IMR-90 (cell line): Measurements from ENCODE around the gene SLC35F6. TPM values are rescaled to one million over a fixed set of nuclear protein-coding genes. Genes with fewer than 3 reads are reported as not detected.

Experiments used
- ATAC-seq: fragments of 200-7000 bp; cut with Tn5 transposase; 2 replicates; pipeline ENCODE4 v1.9.1; 2020; ENCODE audit warnings: low read depth, mild to moderate bottlenecking, moderate library complexity
- BruUV-seq: library from RNA; stranded (reverse); fragments of 400-500 nt; replicated peaks from 2 replicates; lab custom pipeline; 2021; lab: Mats Ljungman, UMichigan
- CTCF ChIA-PET: fragments of 300-600 bp; formaldehyde crosslinking; extraction: SDS; loops from one replicate; lab custom pipeline; 2021; ENCODE audit warnings: antibody characterized with exemption; lab: Yijun Ruan, JAX
- POLR2A ChIA-PET: fragments of 300-600 bp; sonication (Branson Sonifier 250); formaldehyde crosslinking; loops from one replicate; lab custom pipeline; 2022; ENCODE audit warnings: antibody characterized with exemption; ENCODE audit not compliant: unreplicated experiment; lab: Charles Lee
- DNase-seq: peaks from one replicate; pipeline ENCODE4 v3.0.0; 2013
- H2AFZ ChIP-seq: replicated peaks from 2 replicates; pipeline ENCODE3; 2013; ENCODE audit warnings: low read length, mild to moderate bottlenecking; ENCODE audit not compliant: poor library complexity
- H2AK5ac ChIP-seq: 2 replicates; pipeline ENCODE4 v1.6.1; 2013; ENCODE audit warnings: low read depth, low read length, inconsistent platforms
- H2AK9ac ChIP-seq: replicated peaks from 2 replicates; pipeline ENCODE3; 2013; ENCODE audit warnings: mild to moderate bottlenecking, low read depth, low read length, moderate library complexity; ENCODE audit not compliant: poor library complexity
- H2BK120ac ChIP-seq: 2 replicates; pipeline ENCODE4 v1.6.1; 2013; ENCODE audit warnings: low read depth, low read length, inconsistent platforms
- H2BK15ac ChIP-seq: 3 replicates; pipeline ENCODE4 v1.6.1; 2013; ENCODE audit warnings: low read depth, low read length, inconsistent platforms
- H2BK20ac ChIP-seq: 2 replicates; pipeline ENCODE4 v1.6.1; 2013; ENCODE audit warnings: low read depth, mild to moderate bottlenecking, inconsistent platforms, low read length, moderate library complexity
- H2BK5ac ChIP-seq: 2 replicates; pipeline ENCODE4 v1.6.1; 2013; ENCODE audit warnings: mild to moderate bottlenecking, low read depth, low read length, inconsistent platforms; ENCODE audit not compliant: poor library complexity, severe bottlenecking
- H3K14ac ChIP-seq: replicated peaks from 2 replicates; pipeline ENCODE4 v1.6.1; 2013; ENCODE audit warnings: low read depth, low read length, inconsistent platforms
- H3K18ac ChIP-seq: 2 replicates; pipeline ENCODE4 v1.6.1; 2013; ENCODE audit warnings: low read depth, low read length, control low read depth
- H3K23ac ChIP-seq: 2 replicates; pipeline ENCODE4 v1.6.1; 2013; ENCODE audit warnings: low read depth, low read length, inconsistent platforms
- H3K27ac ChIP-seq: 2 replicates; pipeline ENCODE4 v1.5.1; 2013; ENCODE audit warnings: mild to moderate bottlenecking, control low read depth, low read length; ENCODE audit not compliant: insufficient read depth
- H3K27me3 ChIP-seq: 2 replicates; pipeline ENCODE4 v1.6.1; 2013; ENCODE audit warnings: low read length; ENCODE audit not compliant: control insufficient read depth, insufficient read depth
- H3K36me3 ChIP-seq: 2 replicates; pipeline ENCODE4 v1.6.1; 2013; ENCODE audit warnings: low read length, mixed read lengths; ENCODE audit not compliant: control insufficient read depth, insufficient read depth
- H3K4ac ChIP-seq: 2 replicates; pipeline ENCODE4 v1.6.1; 2013; ENCODE audit warnings: low read depth, low read length, inconsistent platforms
- H3K4me1 ChIP-seq: 2 replicates; pipeline ENCODE4 v1.6.1; 2013; ENCODE audit warnings: low read length, mixed read lengths; ENCODE audit not compliant: control insufficient read depth, insufficient read depth
- H3K4me2 ChIP-seq: 2 replicates; pipeline ENCODE4 v1.6.1; 2013; ENCODE audit warnings: low read depth, mild to moderate bottlenecking, control low read depth, low read length, moderate library complexity
- H3K4me3 ChIP-seq: 2 replicates; pipeline ENCODE4 v1.5.1; 2013; ENCODE audit warnings: low read depth, mild to moderate bottlenecking, control low read depth, low read length, moderate library complexity; ENCODE audit not compliant: insufficient read depth
- H3K56ac ChIP-seq: 2 replicates; pipeline ENCODE4 v1.6.1; 2013; ENCODE audit warnings: low read length, inconsistent platforms; ENCODE audit not compliant: insufficient read depth; ENCODE audit errors: extremely low read depth
- H3K79me1 ChIP-seq, 2 experiments: 2 replicates each; pipeline ENCODE4 v1.6.1; 2013; ENCODE audit warnings: low read length in 2 of 2, inconsistent platforms in 1 of 2, low read depth in 1 of 2
- H3K9ac ChIP-seq: 2 replicates; pipeline ENCODE4 v1.6.1; 2013; ENCODE audit warnings: low read depth, low read length, control low read depth
- H3K9me1 ChIP-seq: 2 replicates; pipeline ENCODE4 v1.6.1; 2013; ENCODE audit warnings: low read length, inconsistent platforms; ENCODE audit not compliant: insufficient read depth
- H3K9me3 ChIP-seq: 2 replicates; pipeline ENCODE4 v1.6.1; 2013; ENCODE audit warnings: low read length; ENCODE audit not compliant: control insufficient read depth, insufficient read depth
- H4K20me1 ChIP-seq: 2 replicates; pipeline ENCODE4 v1.6.1; 2013; ENCODE audit warnings: low read length, inconsistent platforms; ENCODE audit not compliant: insufficient read depth
- H4K5ac ChIP-seq: 2 replicates; pipeline ENCODE4 v1.6.1; 2013; ENCODE audit warnings: mild to moderate bottlenecking, low read depth, low read length, control low read depth
- H4K8ac ChIP-seq, 2 experiments: 2 replicates each; pipeline ENCODE4 v1.6.1; 2013; ENCODE audit warnings: low read depth in 2 of 2, low read length in 2 of 2, control low read depth in 1 of 2, inconsistent platforms in 1 of 2
- H4K91ac ChIP-seq: 2 replicates; pipeline ENCODE4 v1.6.1; 2013; ENCODE audit warnings: low read depth, low read length, inconsistent platforms; ENCODE audit not compliant: insufficient read depth
- BHLHE40 ChIP-seq: fragments of 150-350 bp; IDR thresholded peaks from 2 replicates; pipeline ENCODE4 v1.6.1; 2016; ENCODE audit warnings: mild to moderate bottlenecking, low read depth, low read length
- CEBPB ChIP-seq: IDR thresholded peaks from 2 replicates; pipeline ENCODE4 v1.6.1; 2012; ENCODE audit warnings: low read depth, low read length, improper control_type of control experiment
- CHD1 ChIP-seq: IDR thresholded peaks from 2 replicates; pipeline ENCODE4 v1.6.1; 2012; ENCODE audit warnings: low read depth, low read length, improper control_type of control experiment
- ELK1 ChIP-seq: fragments of 150-350 bp; IDR thresholded peaks from 2 replicates; pipeline ENCODE4 v1.6.1; 2016; ENCODE audit warnings: low read depth, mild to moderate bottlenecking, low read length, moderate library complexity, borderline replicate concordance
- FOS ChIP-seq: fragments of 150-350 bp; IDR thresholded peaks from 2 replicates; pipeline ENCODE4 v1.6.1; 2016; ENCODE audit warnings: low read depth, low read length
- MAFK ChIP-seq: IDR thresholded peaks from 2 replicates; pipeline ENCODE4 v1.6.1; 2012; ENCODE audit warnings: low read depth, low read length, improper control_type of control experiment
- MAZ ChIP-seq: IDR thresholded peaks from 2 replicates; pipeline ENCODE4 v1.6.1; 2012; ENCODE audit warnings: low read depth, mild to moderate bottlenecking, low read length, improper control_type of control experiment, moderate library complexity, borderline replicate concordance
- MXI1 ChIP-seq: IDR thresholded peaks from 2 replicates; pipeline ENCODE4 v1.6.1; 2012; ENCODE audit warnings: low read depth, mild to moderate bottlenecking, low read length, moderate library complexity, borderline replicate concordance
- NFE2L2 ChIP-seq: fragments of 150-350 bp; IDR thresholded peaks from 2 replicates; pipeline ENCODE4 v1.6.1; 2016; ENCODE audit warnings: low read depth, mild to moderate bottlenecking, low read length
- POLR2A ChIP-seq: IDR thresholded peaks from 2 replicates; pipeline ENCODE4 v1.6.1; 2012; ENCODE audit warnings: mild to moderate bottlenecking, low read depth, low read length
- RFX5 ChIP-seq: IDR thresholded peaks from 2 replicates; pipeline ENCODE4 v1.8.0; 2012; ENCODE audit warnings: low read depth, mild to moderate bottlenecking, low read length, moderate library complexity
- SMC3 ChIP-seq: fragments of 150-350 bp; IDR thresholded peaks from 2 replicates; pipeline ENCODE4 v1.6.1; 2016; ENCODE audit warnings: low read depth, mild to moderate bottlenecking, antibody characterized with exemption, low read length, moderate library complexity
- USF2 ChIP-seq: fragments of 150-350 bp; IDR thresholded peaks from 2 replicates; pipeline ENCODE4 v1.6.1; 2017; ENCODE audit warnings: mild to moderate bottlenecking, antibody characterized with exemption, low read length, low read depth
- WGBS, 2 experiments: methylation state at CpG; one replicate each; pipeline versions ENCODE4 v1.1.5 to v1.1.7; 2013; ENCODE audit warnings: missing lambda C conversion rate in 2 of 2; ENCODE audit not compliant: insufficient read length in 1 of 2; ENCODE audit errors: extremely low coverage in 2 of 2; 5-methylcytosine and 5-hydroxymethylcytosine counted together
- dilution Hi-C: fragments of 300-500 bp; cut with HindIII; formaldehyde crosslinking; loops from one replicate; pipeline ENCODE4 v1.14.3; 2018; ENCODE audit warnings: low sequenced_read_pairs; ENCODE audit not compliant: unreplicated experiment
- in situ Hi-C: fragments of 300-500 bp; cut with MboI; formaldehyde crosslinking; loops from 3 replicates; pipeline ENCODE4 v1.14.3; 2019; ENCODE audit warnings: low sequenced_read_pairs, inconsistent platforms, mixed read lengths
- intact Hi-C: fragments of 100-400 bp; cut with micrococcal nuclease; formaldehyde crosslinking; loops from 2 replicates; pipeline ENCODE4 v1.10.0; 2022
- polyA plus RNA-seq, 3 experiments: library from polyadenylated mRNA; depleted of rRNA; stranded (reverse); fragments of >200 nt; gene quantifications; 2 replicates each; pipeline ENCODE4 v1.2.3, GENCODE V29; 2012; ENCODE audit warnings: low replicate concordance in 1 of 3
- total RNA-seq: library from RNA; depleted of rRNA; stranded (reverse); fragments of >200 nt; gene quantifications from 2 replicates; pipeline ENCODE4 v1.2.3, GENCODE V29; 2012

The SLC35F6 gene
- total and polyA plus RNA-seq, 2 of the 4 experiments (the other 2 are of a cell fraction): 19.1 to 30.6 TPM

- DNase-seq: no peak
- ChIA-PET CTCF (interaction anchor here (0.7 to 1.1 kb wide), 2 partner anchors 21 to 91 kb away, joined by 3 read pairs; no protein-coding TSS in a partner anchor), POLR2A (no interaction called here)
- Histone ChIP-seq H3K56ac (no peak overlapping the region), H3K36me3 (no peaks in the 10 kb centered on the region), H2AK5ac (peak overlapping the region; percentile 60), H2BK20ac (peak overlapping the region; percentile 65), H3K4me2 (no peak overlapping the region), H2BK120ac (peak overlapping the region; percentile 74), H2BK5ac (no peak overlapping the region), H4K5ac (no peak overlapping the region), H4K8ac (no peak overlapping the region), H3K4me1 (peaks cover 15% of the 10 kb centered on the region), H3K9me1 (peaks cover 10% of the 10 kb centered on the region), H2BK15ac (peak overlapping the region; percentile 32; the same call in 1 of the 3 replicates), H3K14ac (0 out of 2 replicates have a peak overlapping the region, but pooled peaks have one; percentile 6), H3K9me3 (peaks cover 3% of the 10 kb centered on the region), H4K20me1 (no peaks in the 10 kb centered on the region), H3K4ac (peak overlapping the region; percentile 62), H3K27ac (no peak overlapping the region), H3K4me3 (no peak overlapping the region), H4K91ac (peak overlapping the region; percentile 41; the same call in 1 of the 2 replicates), H3K18ac (no peak overlapping the region), H2AK9ac (peak overlapping the region; percentile 31), H2AFZ (no peak overlapping the region), H3K23ac (no peak overlapping the region), H3K79me1 (peaks cover 0 to 23% of the 10 kb centered on the region in 2 experiments; a peak in 2 of 4 replicates), H3K9ac (no peak overlapping the region), H3K27me3 (no peaks in the 10 kb centered on the region)
- TF ChIP-seq MAFK: no peak
- no peak for TF ChIP-seq SMC3
- TF ChIP-seq MXI1: no peak
- TF ChIP-seq CHD1: no peak
- TF ChIP-seq ELK1: no peak
- no peak for TF ChIP-seq USF2
- no peak for TF ChIP-seq NFE2L2
- no peak for TF ChIP-seq RFX5
- TF ChIP-seq MAZ: no peak
- no peak for TF ChIP-seq POLR2A
- TF ChIP-seq FOS: no peak
- no peak for TF ChIP-seq BHLHE40
- TF ChIP-seq CEBPB: no peak
- BruUV-seq: no TSS peak
- ATAC-seq: no peak
- WGBS, 2 experiments: 100% methylated on average over 1 of the region's 4 CpGs; no CpG with 5 or more reads in 1 of the 2 experiments
- dilution Hi-C loops (no loop called here), intact Hi-C loops (no loop called here), in situ Hi-C loops (no loop called here)
These were observed 9.0 kb upstream of the SLC35F6 start for GRCh38 chr2:26754972-26755670.
